ENCODE results near the gene CRACR2B. TPM values are rescaled to one million over a fixed set of nuclear protein-coding genes. Genes with fewer than 3 reads are reported as not detected.
A peak's percentile ranks its signal among the peaks of the same experiment; 100 is the strongest.

Gene CRACR2B
- total and polyA plus RNA-seq, 10 of the 15 experiments (the other 5 are each of a cell fraction or from before 2014, with no cell fraction given) = 0.10 to 33.7 (median 12.7) TPM

GRCh38 chr11:848380-848931 lies 20.7 kb downstream of the CRACR2B start (continued):
- no peak for TF ChIP-seq CEBPZ (IDR thresholded peaks at IDR 0.05; ENCODE audit: low read depth, low read length)
- no peak for TF ChIP-seq SPI1 (IDR thresholded peaks at IDR 0.05; ENCODE audit: borderline replicate concordance, insufficient read depth, low read depth, low read length)
- TF ChIP-seq RAD21 (IDR thresholded peaks at IDR 0.05; ENCODE audit: insufficient read depth, low read depth, low read length) = peak; percentile 87
- no peak for TF ChIP-seq MXI1 (IDR thresholded peaks at IDR 0.05; ENCODE audit: low read depth, low read length)
- no peak for TF ChIP-seq STAT1 (conservative IDR thresholded peaks at IDR 0.05)
- no peak for TF ChIP-seq FOXM1 (IDR thresholded peaks at IDR 0.05; ENCODE audit: low read depth, low read length)
- TF ChIP-seq ZBED1 (IDR thresholded peaks at IDR 0.05; ENCODE audit: borderline replicate concordance) = no peak

GRCh38 chr11:849104-849824 lies 21.5 kb downstream of the CRACR2B start:
- RAD21 ChIA-PET (ENCODE audit: unreplicated experiment) = interaction anchor here (0.8 to 1.1 kb wide), 2 partner anchors 201 to 202 kb away, joined by 3 read pairs; no protein-coding TSS in a partner anchor

More at GRCh38 chr11:849104-849824, 21.5 kb downstream of the CRACR2B start:
- peak overlapping the region; percentile 54 for H3K4me2 ChIP-seq (ENCODE audit: control insufficient read depth, insufficient read depth)
- no peaks in the 10 kb centered on the region; a peak in 1 of 4 replicates for H3K27me3 ChIP-seq (replicated peaks in 1 of 2; ENCODE audit: control insufficient read depth in 2 of 2, insufficient read depth in 2 of 2, low read length in 1 of 2)
- no peak overlapping the region for H3K9ac ChIP-seq (ENCODE audit: control insufficient read depth, insufficient read depth, low read length)
- peak overlapping the region; percentile 27; the same call in 1 of the 2 replicates for H3K4me3 ChIP-seq
- H3K9me3 ChIP-seq (replicated peaks; ENCODE audit: control insufficient read depth, insufficient read depth, low read length) = no peaks in the 10 kb centered on the region
- no peak for FAIRE-seq
- no peaks in the 10 kb centered on the region for H3K79me2 ChIP-seq (ENCODE audit: control insufficient read depth, insufficient read depth, low read length)
- no peak for ATAC-seq
- no peak for DNase-seq (ENCODE audit: low read depth, low spot score)
- H4K20me1 ChIP-seq (ENCODE audit: control insufficient read depth, insufficient read depth) = no peaks in the 10 kb centered on the region
- intact Hi-C loops (cut with micrococcal nuclease; ENCODE audit: unreplicated experiment) (no loop called here), in situ Hi-C loops (cut with MboI) (loop anchor here (10.0 kb wide), 2 partner anchors 206 to 1006 kb away; partner anchors contain the start of gene LSP1)
- CTCF ChIA-PET = interaction anchor here (0.7 to 3.4 kb wide), 4 partner anchors 18 to 202 kb away, joined by 3 to 23 read pairs (median 3); no protein-coding TSS in a partner anchor
- no peak overlapping the region for H2AFZ ChIP-seq (ENCODE audit: control insufficient read depth, low read depth, low read length)
- SMC1A ChIA-PET (ENCODE audit: uncharacterized antibody, unreplicated experiment) = no interaction called here
- POLR2A ChIA-PET = no interaction called here
- peaks cover 4% of the 10 kb centered on the region for H3K4me1 ChIP-seq (ENCODE audit: control insufficient read depth, insufficient read depth, low read length)
- no TSS peak for BruUV-seq (replicated peaks)
- 6% methylated on average over 30 of the region's 71 CpGs for whole genome bisulfite sequencing (ENCODE audit: insufficient coverage, insufficient replicate concordance, low lambda C conversion rate, missing lambda C conversion rate)
- H3K36me3 ChIP-seq (ENCODE audit: control insufficient read depth in 2 of 2, insufficient read depth in 2 of 2, low read length in 1 of 2) = no peaks in the 10 kb centered on the region
- TF ChIP-seq NR2F1 (conservative IDR thresholded peaks at IDR 0.05) (no peak), FOXK2 (IDR thresholded peaks at IDR 0.05) (no peak), EGR1 (IDR thresholded peaks at IDR 0.05; ENCODE audit: borderline replicate concordance in 1 of 2, low read depth in 2 of 2, low read length in 2 of 2) (0 out of 3 replicates have a peak, but pooled peaks of 1 of the 2 experiments have one; percentile 2)
- H3K27ac ChIP-seq (ENCODE audit: control insufficient read depth, insufficient read depth) = no peak overlapping the region
